Liver (tissue), 9 donors: ENCODE results near the gene CBFA2T3. TPM values are rescaled to one million over a fixed set of nuclear protein-coding genes. Genes with fewer than 3 reads are reported as not detected.

ENCODE experiments used
- DNase-seq: peaks from one replicate; pipeline ENCODE4 v3.0.0-alpha.2; 2017; ENCODE audit warnings: low spot score
- H3K27ac ChIP-seq, 2 donors: one replicate each; pipeline ENCODE4 v1.7.0; 2013; ENCODE audit warnings: inconsistent platforms in 2 of 2, low read length in 2 of 2, control low read depth in 1 of 2, low read depth in 1 of 2, mild to moderate bottlenecking in 1 of 2
- H3K27me3 ChIP-seq, 4 donors: one replicate each; pipeline versions ENCODE4 v1.6.1 to v1.7.0; 2013; ENCODE audit warnings: low read length in 3 of 4, inconsistent platforms in 1 of 4, mild to moderate bottlenecking in 1 of 4, moderate library complexity in 1 of 4; ENCODE audit not compliant: control insufficient read depth in 4 of 4, insufficient read depth in 4 of 4
- H3K36me3 ChIP-seq, 4 donors: one replicate each; pipeline versions ENCODE4 v1.6.1 to v1.7.0; 2013; ENCODE audit warnings: low read length in 3 of 4, mild to moderate bottlenecking in 3 of 4, low read depth in 1 of 4, moderate library complexity in 1 of 4; ENCODE audit not compliant: control insufficient read depth in 4 of 4, insufficient read depth in 3 of 4
- H3K4me1 ChIP-seq, 4 donors: one replicate each; pipeline versions ENCODE4 v1.6.1 to v1.7.0; 2013; ENCODE audit warnings: low read length in 3 of 4, mild to moderate bottlenecking in 3 of 4, moderate library complexity in 1 of 4; ENCODE audit not compliant: control insufficient read depth in 4 of 4, insufficient read depth in 4 of 4
- H3K4me3 ChIP-seq, 3 donors: one replicate each; pipeline versions ENCODE4 v1.6.1 to v1.7.0; 2013; ENCODE audit warnings: low read length in 3 of 3, control low read depth in 1 of 3, low read depth in 1 of 3, mild to moderate bottlenecking in 1 of 3
- H3K9ac ChIP-seq, 2 donors: one replicate each; pipeline ENCODE4 v1.7.0; 2013; ENCODE audit warnings: low read length in 2 of 2, mild to moderate bottlenecking in 2 of 2, moderate library complexity in 2 of 2, control low read depth in 1 of 2, low read depth in 1 of 2
- H3K9me3 ChIP-seq, 4 donors: one replicate each; pipeline versions ENCODE4 v1.6.1 to v1.7.0; 2013; ENCODE audit warnings: low read length in 3 of 4; ENCODE audit not compliant: control insufficient read depth in 4 of 4
- EGR1 ChIP-seq, 2 donors: IDR thresholded peaks; 2 replicates each; pipeline ENCODE4 v1.6.1; 2016 to 2018; ENCODE audit warnings: antibody characterized with exemption in 2 of 2, low read depth in 2 of 2
- FOXA1 ChIP-seq: IDR thresholded peaks from 2 replicates; pipeline ENCODE4 v1.6.1; 2016; ENCODE audit warnings: antibody characterized with exemption
- FOXA2 ChIP-seq: IDR thresholded peaks from 2 replicates; pipeline ENCODE4 v1.6.1; 2016; ENCODE audit warnings: antibody characterized with exemption
- GABPA ChIP-seq, 2 donors: IDR thresholded peaks in 1 of 2; conservative IDR thresholded peaks in 1 of 2; 2 replicates each; pipeline ENCODE4 v1.6.1; 2016; ENCODE audit warnings: antibody characterized with exemption in 2 of 2, mild to moderate bottlenecking in 1 of 2, moderate library complexity in 1 of 2
- HNF4A ChIP-seq, 2 donors: conservative IDR thresholded peaks; 2 replicates each; pipeline ENCODE4 v1.6.1; 2016; ENCODE audit warnings: antibody characterized with exemption in 2 of 2, mild to moderate bottlenecking in 2 of 2
- HNF4G ChIP-seq: IDR thresholded peaks from 2 replicates; pipeline ENCODE4 v1.6.1; 2016; ENCODE audit warnings: antibody characterized with exemption
- JUND ChIP-seq, 2 donors: IDR thresholded peaks; 2 replicates each; pipeline ENCODE4 v1.6.1; 2016; ENCODE audit warnings: antibody characterized with exemption in 2 of 2
- MAX ChIP-seq: IDR thresholded peaks from 2 replicates; pipeline ENCODE4 v1.6.1; 2016; ENCODE audit warnings: antibody characterized with exemption
- NR2F2 ChIP-seq: IDR thresholded peaks from 2 replicates; pipeline ENCODE4 v1.6.1; 2016; ENCODE audit warnings: antibody characterized with exemption
- RAD21 ChIP-seq, 2 donors: IDR thresholded peaks; 2 replicates each; pipeline ENCODE4 v1.6.1; 2016; ENCODE audit warnings: antibody characterized with exemption in 2 of 2, mild to moderate bottlenecking in 2 of 2
- RXRA ChIP-seq, 2 donors: IDR thresholded peaks; 2 replicates each; pipeline ENCODE4 v1.6.1; 2017 to 2018; ENCODE audit warnings: antibody characterized with exemption in 2 of 2, mild to moderate bottlenecking in 1 of 2
- SP1 ChIP-seq: IDR thresholded peaks from 2 replicates; pipeline ENCODE4 v1.6.1; 2018; ENCODE audit warnings: antibody characterized with exemption, mild to moderate bottlenecking
- TAF1 ChIP-seq: conservative IDR thresholded peaks from 2 replicates; pipeline ENCODE4 v1.6.1; 2016; ENCODE audit warnings: antibody characterized with exemption, mild to moderate bottlenecking
- YY1 ChIP-seq: IDR thresholded peaks from 2 replicates; pipeline ENCODE4 v1.6.1; 2016; ENCODE audit warnings: antibody characterized with exemption, mild to moderate bottlenecking
- WGBS: extraction: QIAGEN DNeasy Blood & Tissue Kit; methylation state at CpG from one replicate; pipeline ENCODE4 v1.1.7; 2013; 5-methylcytosine and 5-hydroxymethylcytosine counted together
- polyA plus RNA-seq, 2 donors: library from polyadenylated mRNA; stranded (reverse) in 1 of 2; unstranded in 1 of 2; fragments of 200-250 nt in 1 of 2; fragments of >200 nt in 1 of 2; fragmentation: Nextera tagmentation in 1 of 2; extraction: Ambion mirVana in 1 of 2; gene quantifications; one replicate each; pipeline versions ENCODE4 v1.2.1 to v1.2.3, GENCODE V29; 2013 to 2015
- total RNA-seq, 2 donors: library from RNA; depleted of rRNA; stranded (reverse); fragments of >200 nt; gene quantifications; one replicate each; pipeline ENCODE4 v1.2.3, GENCODE V29; 2014
- TF ChIP-seq, protein P1 (sequence below): fragments of 150-350 bp; IDR thresholded peaks from 2 replicates; pipeline ENCODE4 v1.5.1; 2017; ENCODE audit warnings: improper control_type of control experiment, low read depth, low read length; ENCODE audit not compliant: missing input control
- TF ChIP-seq, protein P2 (sequence below): IDR thresholded peaks from 2 replicates; pipeline ENCODE4 v1.6.1; 2016; ENCODE audit warnings: antibody characterized with exemption
- TF ChIP-seq, protein P3 (sequence below): IDR thresholded peaks from 2 replicates; pipeline ENCODE4 v1.6.1; 2016; ENCODE audit warnings: antibody characterized with exemption
- TF ChIP-seq, protein P4 (sequence below): IDR thresholded peaks from 2 replicates; pipeline ENCODE4 v1.6.1; 2016; ENCODE audit warnings: antibody characterized with exemption, mild to moderate bottlenecking
- donor health status: healthy.
- donor health status: healthy.
- donor health status: healthy.
- donor health status: healthy.
- donor health status: healthy.

CBFA2T3 gene
- total and polyA plus RNA-seq, 4 donors: 1.4 to 4.5 (median 3.1) TPM

DNA sequence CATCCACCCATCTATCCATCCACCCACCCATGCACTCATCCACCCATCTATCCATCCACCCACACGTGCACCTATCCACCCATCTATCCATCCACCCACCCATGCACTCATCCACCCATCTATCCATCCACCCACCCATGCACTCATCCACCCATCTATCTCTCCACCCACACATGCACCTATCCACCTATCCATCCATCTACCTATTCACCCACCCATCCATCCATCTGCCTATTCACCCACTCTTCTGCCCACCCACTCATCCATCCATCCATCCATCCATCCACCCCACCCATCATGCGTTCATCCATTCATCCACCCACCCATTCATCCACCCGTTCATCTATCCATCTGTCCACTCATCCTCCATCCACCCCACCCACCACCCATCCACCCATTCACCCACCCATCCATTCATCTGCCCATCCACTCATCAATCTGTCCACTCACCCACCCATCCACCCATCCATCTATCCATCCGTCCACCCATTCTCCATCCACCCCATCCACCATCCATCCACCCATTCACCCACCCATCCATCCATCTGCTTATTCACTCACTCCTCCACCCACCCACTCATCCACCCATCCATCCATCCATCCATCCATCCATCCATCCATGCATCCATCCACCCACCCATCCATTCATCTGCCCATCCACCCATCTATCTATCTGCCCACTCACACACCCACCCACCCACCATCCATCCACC lies 35.1 kb upstream of the CBFA2T3 start:
- Histone ChIP-seq H3K9ac (no peak overlapping the region), H3K36me3 (no peaks in the 10 kb centered on the region), H3K9me3 (no peaks in the 10 kb centered on the region), H3K4me1 (no peaks in the 10 kb centered on the region), H3K27me3 (no peaks in the 10 kb centered on the region), H3K27ac (no peak overlapping the region), H3K4me3 (no peak overlapping the region)
- DNase-seq: no peak
- TF ChIP-seq MAX: no peak
- TF ChIP-seq, protein P1, sequence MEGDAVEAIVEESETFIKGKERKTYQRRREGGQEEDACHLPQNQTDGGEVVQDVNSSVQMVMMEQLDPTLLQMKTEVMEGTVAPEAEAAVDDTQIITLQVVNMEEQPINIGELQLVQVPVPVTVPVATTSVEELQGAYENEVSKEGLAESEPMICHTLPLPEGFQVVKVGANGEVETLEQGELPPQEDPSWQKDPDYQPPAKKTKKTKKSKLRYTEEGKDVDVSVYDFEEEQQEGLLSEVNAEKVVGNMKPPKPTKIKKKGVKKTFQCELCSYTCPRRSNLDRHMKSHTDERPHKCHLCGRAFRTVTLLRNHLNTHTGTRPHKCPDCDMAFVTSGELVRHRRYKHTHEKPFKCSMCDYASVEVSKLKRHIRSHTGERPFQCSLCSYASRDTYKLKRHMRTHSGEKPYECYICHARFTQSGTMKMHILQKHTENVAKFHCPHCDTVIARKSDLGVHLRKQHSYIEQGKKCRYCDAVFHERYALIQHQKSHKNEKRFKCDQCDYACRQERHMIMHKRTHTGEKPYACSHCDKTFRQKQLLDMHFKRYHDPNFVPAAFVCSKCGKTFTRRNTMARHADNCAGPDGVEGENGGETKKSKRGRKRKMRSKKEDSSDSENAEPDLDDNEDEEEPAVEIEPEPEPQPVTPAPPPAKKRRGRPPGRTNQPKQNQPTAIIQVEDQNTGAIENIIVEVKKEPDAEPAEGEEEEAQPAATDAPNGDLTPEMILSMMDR: no peak
- no peak for TF ChIP-seq NR2F2
- no peak for TF ChIP-seq YY1
- TF ChIP-seq GABPA (IDR thresholded peaks at IDR 0.05 in 1 of 2, conservative IDR thresholded peaks at IDR 0.05 in 1 of 2): no peak
- no peak for TF ChIP-seq RXRA (IDR thresholded peaks at IDR 0.05)
- no peak for TF ChIP-seq FOXA1
- TF ChIP-seq, protein P2, sequence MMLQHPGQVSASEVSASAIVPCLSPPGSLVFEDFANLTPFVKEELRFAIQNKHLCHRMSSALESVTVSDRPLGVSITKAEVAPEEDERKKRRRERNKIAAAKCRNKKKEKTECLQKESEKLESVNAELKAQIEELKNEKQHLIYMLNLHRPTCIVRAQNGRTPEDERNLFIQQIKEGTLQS: no peak
- TF ChIP-seq, protein P3, sequence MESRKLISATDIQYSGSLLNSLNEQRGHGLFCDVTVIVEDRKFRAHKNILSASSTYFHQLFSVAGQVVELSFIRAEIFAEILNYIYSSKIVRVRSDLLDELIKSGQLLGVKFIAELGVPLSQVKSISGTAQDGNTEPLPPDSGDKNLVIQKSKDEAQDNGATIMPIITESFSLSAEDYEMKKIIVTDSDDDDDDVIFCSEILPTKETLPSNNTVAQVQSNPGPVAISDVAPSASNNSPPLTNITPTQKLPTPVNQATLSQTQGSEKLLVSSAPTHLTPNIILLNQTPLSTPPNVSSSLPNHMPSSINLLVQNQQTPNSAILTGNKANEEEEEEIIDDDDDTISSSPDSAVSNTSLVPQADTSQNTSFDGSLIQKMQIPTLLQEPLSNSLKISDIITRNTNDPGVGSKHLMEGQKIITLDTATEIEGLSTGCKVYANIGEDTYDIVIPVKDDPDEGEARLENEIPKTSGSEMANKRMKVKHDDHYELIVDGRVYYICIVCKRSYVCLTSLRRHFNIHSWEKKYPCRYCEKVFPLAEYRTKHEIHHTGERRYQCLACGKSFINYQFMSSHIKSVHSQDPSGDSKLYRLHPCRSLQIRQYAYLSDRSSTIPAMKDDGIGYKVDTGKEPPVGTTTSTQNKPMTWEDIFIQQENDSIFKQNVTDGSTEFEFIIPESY: no peak
- TF ChIP-seq HNF4G: no peak
- no peak for TF ChIP-seq FOXA2
- no peak for TF ChIP-seq HNF4A (conservative IDR thresholded peaks at IDR 0.05)
- TF ChIP-seq TAF1: no peak
- TF ChIP-seq JUND (IDR thresholded peaks at IDR 0.05): no peak
- TF ChIP-seq SP1: no peak
- TF ChIP-seq, protein P4, sequence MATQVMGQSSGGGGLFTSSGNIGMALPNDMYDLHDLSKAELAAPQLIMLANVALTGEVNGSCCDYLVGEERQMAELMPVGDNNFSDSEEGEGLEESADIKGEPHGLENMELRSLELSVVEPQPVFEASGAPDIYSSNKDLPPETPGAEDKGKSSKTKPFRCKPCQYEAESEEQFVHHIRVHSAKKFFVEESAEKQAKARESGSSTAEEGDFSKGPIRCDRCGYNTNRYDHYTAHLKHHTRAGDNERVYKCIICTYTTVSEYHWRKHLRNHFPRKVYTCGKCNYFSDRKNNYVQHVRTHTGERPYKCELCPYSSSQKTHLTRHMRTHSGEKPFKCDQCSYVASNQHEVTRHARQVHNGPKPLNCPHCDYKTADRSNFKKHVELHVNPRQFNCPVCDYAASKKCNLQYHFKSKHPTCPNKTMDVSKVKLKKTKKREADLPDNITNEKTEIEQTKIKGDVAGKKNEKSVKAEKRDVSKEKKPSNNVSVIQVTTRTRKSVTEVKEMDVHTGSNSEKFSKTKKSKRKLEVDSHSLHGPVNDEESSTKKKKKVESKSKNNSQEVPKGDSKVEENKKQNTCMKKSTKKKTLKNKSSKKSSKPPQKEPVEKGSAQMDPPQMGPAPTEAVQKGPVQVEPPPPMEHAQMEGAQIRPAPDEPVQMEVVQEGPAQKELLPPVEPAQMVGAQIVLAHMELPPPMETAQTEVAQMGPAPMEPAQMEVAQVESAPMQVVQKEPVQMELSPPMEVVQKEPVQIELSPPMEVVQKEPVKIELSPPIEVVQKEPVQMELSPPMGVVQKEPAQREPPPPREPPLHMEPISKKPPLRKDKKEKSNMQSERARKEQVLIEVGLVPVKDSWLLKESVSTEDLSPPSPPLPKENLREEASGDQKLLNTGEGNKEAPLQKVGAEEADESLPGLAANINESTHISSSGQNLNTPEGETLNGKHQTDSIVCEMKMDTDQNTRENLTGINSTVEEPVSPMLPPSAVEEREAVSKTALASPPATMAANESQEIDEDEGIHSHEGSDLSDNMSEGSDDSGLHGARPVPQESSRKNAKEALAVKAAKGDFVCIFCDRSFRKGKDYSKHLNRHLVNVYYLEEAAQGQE: no peak
- no peak for TF ChIP-seq RAD21 (IDR thresholded peaks at IDR 0.05)
- no peak for TF ChIP-seq EGR1 (IDR thresholded peaks at IDR 0.05; ENCODE audit: low read depth in 2 of 2)
- 73% methylated on average over 4 of the region's 4 CpGs for WGBS
